WI38 (cell line): ENCODE results near the gene OTUD7B.

ENCODE experiments used
- H3K4me3 ChIP-seq: 2 replicates; pipeline ENCODE4 v1.5.1; 2011; ENCODE audit warnings: low read depth, mild to moderate bottlenecking, control low read depth, low read length
- TF ChIP-seq, protein P1 (sequence below): IDR thresholded peaks from 2 replicates; pipeline ENCODE4 v1.5.1; 2012; ENCODE audit warnings: low read depth, mild to moderate bottlenecking, control low read depth, low read length

Gene OTUD7B

GRCh38 chr1:149949911-149950310 lies 60.6 kb downstream of the OTUD7B start:
- TF ChIP-seq, protein P1, sequence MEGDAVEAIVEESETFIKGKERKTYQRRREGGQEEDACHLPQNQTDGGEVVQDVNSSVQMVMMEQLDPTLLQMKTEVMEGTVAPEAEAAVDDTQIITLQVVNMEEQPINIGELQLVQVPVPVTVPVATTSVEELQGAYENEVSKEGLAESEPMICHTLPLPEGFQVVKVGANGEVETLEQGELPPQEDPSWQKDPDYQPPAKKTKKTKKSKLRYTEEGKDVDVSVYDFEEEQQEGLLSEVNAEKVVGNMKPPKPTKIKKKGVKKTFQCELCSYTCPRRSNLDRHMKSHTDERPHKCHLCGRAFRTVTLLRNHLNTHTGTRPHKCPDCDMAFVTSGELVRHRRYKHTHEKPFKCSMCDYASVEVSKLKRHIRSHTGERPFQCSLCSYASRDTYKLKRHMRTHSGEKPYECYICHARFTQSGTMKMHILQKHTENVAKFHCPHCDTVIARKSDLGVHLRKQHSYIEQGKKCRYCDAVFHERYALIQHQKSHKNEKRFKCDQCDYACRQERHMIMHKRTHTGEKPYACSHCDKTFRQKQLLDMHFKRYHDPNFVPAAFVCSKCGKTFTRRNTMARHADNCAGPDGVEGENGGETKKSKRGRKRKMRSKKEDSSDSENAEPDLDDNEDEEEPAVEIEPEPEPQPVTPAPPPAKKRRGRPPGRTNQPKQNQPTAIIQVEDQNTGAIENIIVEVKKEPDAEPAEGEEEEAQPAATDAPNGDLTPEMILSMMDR, result no peak
- no peak overlapping the region for H3K4me3 ChIP-seq

DNA sequence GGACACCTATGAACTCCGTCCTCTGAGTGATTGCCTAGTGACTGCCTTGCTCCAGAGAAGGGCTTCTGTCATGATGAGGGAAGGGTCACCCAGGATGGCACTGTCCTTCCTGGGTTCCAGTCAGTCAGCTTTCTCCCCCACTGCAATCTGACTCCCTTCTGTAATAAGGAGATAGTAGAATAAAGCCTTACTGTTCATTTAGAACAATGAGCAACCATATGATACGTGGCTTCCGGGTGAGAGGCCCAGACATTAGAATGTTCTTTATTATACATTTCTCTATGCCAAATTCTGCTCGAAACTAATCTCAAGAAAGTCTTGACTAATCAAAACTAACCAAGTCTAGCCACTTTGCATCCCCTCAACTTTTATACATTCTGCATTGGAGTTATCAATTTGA lies 65.3 kb downstream of the OTUD7B start:
- TF ChIP-seq, protein P1, result no peak
- H3K4me3 ChIP-seq, result no peak overlapping the region

- TF ChIP-seq, protein P1, result no peak
- no peak overlapping the region for H3K4me3 ChIP-seq
Observed at GRCh38 chr1:149942885-149943284, 67.6 kb downstream of the OTUD7B start.

DNA sequence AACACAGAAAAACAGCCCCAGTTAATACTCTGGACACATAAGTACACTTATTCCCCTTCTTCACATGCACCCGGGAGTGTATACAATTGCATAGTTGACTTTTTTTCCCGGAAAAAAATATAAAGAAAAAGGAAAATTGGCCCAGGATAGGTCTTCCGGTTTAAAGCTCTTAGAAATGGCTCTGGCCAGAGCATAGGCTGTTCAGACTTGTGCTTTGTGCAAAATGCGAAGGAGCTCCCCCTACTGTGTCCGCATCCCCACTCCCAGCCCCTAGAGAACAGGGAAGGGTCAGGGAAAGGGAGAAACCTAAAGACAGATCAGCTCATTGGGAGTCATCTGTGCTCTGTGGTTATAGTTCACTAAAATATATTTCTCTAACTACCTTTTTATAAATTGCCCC lies 68.3 kb downstream of the OTUD7B start:
- H3K4me3 ChIP-seq, result no peak overlapping the region
- TF ChIP-seq, protein P1, result peak; percentile 26; the same call in 1 of the 2 replicates

DNA sequence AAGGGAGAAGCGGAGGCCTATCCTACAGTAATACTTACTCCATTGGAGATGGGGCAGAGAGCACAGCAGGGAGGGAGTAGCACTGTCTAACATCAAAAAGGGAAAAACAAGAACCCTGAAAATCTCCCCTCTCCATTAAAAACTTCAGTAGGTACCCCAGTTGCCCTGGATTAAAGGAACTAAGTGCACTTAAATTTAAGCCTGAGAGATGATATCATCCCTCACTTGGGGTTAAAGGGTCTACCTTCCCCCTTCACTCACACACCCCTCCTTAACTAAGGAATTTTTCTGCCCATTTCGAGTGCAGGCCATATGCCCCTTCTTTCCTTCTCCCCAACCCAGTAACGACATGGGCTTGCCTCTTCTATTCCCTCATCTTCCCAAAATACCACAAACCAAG lies 70.1 kb downstream of the OTUD7B start:
- TF ChIP-seq, protein P1, result no peak
- no peak overlapping the region for H3K4me3 ChIP-seq

GRCh38 chr1:149938668-149939003 lies 71.9 kb downstream of the OTUD7B start:
- peak overlapping the region; percentile 25 for H3K4me3 ChIP-seq

GRCh38 chr1:149937759-149938158 lies 72.8 kb downstream of the OTUD7B start:
- no peak overlapping the region for H3K4me3 ChIP-seq
- TF ChIP-seq, protein P1, result no peak

DNA sequence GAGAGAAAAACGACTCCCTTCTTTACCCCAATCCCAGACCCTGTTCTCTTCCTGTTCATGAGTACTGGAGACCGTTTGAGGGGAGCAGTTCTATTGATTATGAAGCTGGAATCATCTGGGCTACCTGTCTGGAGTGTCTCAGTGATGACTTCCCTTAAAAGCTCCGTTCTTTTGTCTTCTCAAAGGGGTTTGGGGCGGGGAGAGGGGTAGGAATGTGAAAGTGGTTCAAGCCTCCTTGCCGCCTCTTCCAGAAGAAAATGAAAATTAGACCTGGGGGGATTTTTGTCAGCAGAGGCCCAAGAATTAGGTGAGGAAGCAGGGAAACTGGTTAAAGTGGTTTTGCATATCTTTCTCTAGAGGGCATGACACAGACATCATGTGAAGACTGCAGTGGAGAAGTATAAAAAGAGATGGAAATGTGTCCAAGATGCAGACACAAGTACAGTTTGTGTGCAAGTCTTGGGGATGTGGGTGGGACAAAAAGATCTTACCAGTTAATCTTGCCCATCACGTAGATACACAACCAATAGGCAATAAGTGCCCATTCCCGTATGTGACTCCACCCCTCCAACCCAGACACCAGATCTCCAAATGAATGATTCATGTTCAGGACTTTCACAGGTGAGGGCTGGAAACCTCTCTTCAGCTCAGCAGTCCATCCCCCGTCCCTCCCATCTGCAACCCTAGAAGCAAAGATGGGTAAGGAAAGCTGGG lies 73.4 kb downstream of the OTUD7B start:
- TF ChIP-seq, protein P1, result no peak; the same call in 1 of the 2 replicates
- H3K4me3 ChIP-seq, result peak overlapping the region; percentile 66
